ENCODE measurements around the gene SLC9A5.

The SLC9A5 gene

DNA sequence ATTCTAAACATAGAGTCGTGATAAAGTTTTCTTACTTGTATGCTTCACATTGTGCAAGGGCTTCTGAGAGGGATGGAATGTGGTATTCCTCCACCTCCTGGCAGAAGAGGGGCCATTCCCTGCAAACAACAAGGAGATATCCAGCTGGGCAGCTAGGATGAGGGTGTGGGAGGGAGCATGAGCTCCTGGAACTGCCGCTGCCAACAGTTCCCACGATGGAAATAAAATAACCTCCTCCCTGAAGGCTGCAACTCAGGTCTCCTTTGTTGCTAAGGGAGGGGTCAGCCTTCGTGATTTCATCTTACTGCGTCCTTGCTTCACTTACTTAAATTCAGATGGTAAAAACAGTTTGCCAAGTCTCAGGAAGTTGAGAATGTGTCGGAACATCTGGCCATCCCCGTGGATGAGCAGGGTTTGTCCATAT is 46.2 kb downstream of the SLC9A5 start:
- Histone ChIP-seq H3K27ac (no peak overlapping the region), H3K4me3 (no peak overlapping the region)
- TF ChIP-seq CTCF (IDR thresholded peaks at IDR 0.05) = no peak
- DNase-seq (ENCODE audit: low spot score) = no peak

GRCh38 chr16:67296420-67296819 is 47.6 kb downstream of the SLC9A5 start:
- TF ChIP-seq CTCF (IDR thresholded peaks at IDR 0.05) = no peak
- H3K4me3 ChIP-seq = no peak overlapping the region
- no peak overlapping the region for H3K27ac ChIP-seq
- no peak for DNase-seq (ENCODE audit: low spot score)

- Histone ChIP-seq H3K4me3 (no peak overlapping the region), H3K27ac (no peak overlapping the region)
- no peak for TF ChIP-seq CTCF (IDR thresholded peaks at IDR 0.05)
- DNase-seq (ENCODE audit: low spot score) = no peak
Observed at GRCh38 chr16:67298277-67298676, 49.5 kb downstream of the SLC9A5 start.

- Histone ChIP-seq H3K27ac (no peak overlapping the region), H3K4me3 (no peak overlapping the region)
- no peak for DNase-seq (ENCODE audit: low spot score)
- TF ChIP-seq CTCF (IDR thresholded peaks at IDR 0.05) = no peak
Observed at GRCh38 chr16:67299269-67299668, 50.5 kb downstream of the SLC9A5 start.

GRCh38 chr16:67301080-67301782 is 52.5 kb downstream of the SLC9A5 start:
- no peak for TF ChIP-seq CTCF (IDR thresholded peaks at IDR 0.05)
- no peak overlapping the region for H3K4me3 ChIP-seq
- DNase-seq (ENCODE audit: low spot score) = no peak
- H3K27ac ChIP-seq = peak overlapping the region in 1 of 2 donors; percentile 68

GRCh38 chr16:67302076-67302475 is 53.3 kb downstream of the SLC9A5 start:
- peak overlapping the region in 1 of 2 donors; percentile 68 for H3K27ac ChIP-seq
- no peak overlapping the region for H3K4me3 ChIP-seq
- no peak for DNase-seq (ENCODE audit: low spot score)
- TF ChIP-seq CTCF (IDR thresholded peaks at IDR 0.05) = no peak

GRCh38 chr16:67302970-67303369 is 54.2 kb downstream of the SLC9A5 start:
- DNase-seq (ENCODE audit: low spot score) = no peak
- Histone ChIP-seq H3K27ac (no peak overlapping the region), H3K4me3 (no peak overlapping the region)
- no peak for TF ChIP-seq CTCF (IDR thresholded peaks at IDR 0.05)

Measured in coronary artery (tissue), 2 donors.